NCI-H2196 (cell line): ENCODE data around the gene GPALPP1.
"Not testable (repeated sequence)": the region's sequence is repeated elsewhere in the genome, so short reads cannot be mapped to it uniquely, and the experiment has no call there.

Source experiments
- DNase-seq: peaks from one replicate; lab custom pipeline; 2025; ENCODE audit not compliant: unreplicated experiment; lab: John Stamatoyannopoulos, UW

Gene GPALPP1

GRCh38 chr13:45060062-45060461 is 70.7 kb downstream of the GPALPP1 start:
- no peak for DNase-seq

- no peak for DNase-seq
Observed at GRCh38 chr13:45063261-45063860, 74.0 kb downstream of the GPALPP1 start.

GRCh38 chr13:45063889-45064288 is 74.6 kb downstream of the GPALPP1 start:
- not testable (repeated sequence) for DNase-seq

GRCh38 chr13:45064889-45065288 is 75.6 kb downstream of the GPALPP1 start:
- DNase-seq: no peak

- peak; percentile 29 for DNase-seq
Observed at GRCh38 chr13:45068036-45069001, 79.0 kb downstream of the GPALPP1 start.

GRCh38 chr13:45073809-45074208 is 84.5 kb downstream of the GPALPP1 start:
- no peak for DNase-seq

- DNase-seq: no peak
Observed at GRCh38 chr13:45074721-45075120, 85.4 kb downstream of the GPALPP1 start.

- DNase-seq: no peak
Observed at GRCh38 chr13:45078003-45078402, 88.7 kb downstream of the GPALPP1 start.
